SK-N-MC (cell line): ENCODE results near the gene RBBP4.
"Not testable (repeated sequence)": the region's sequence is repeated elsewhere in the genome, so short reads cannot be mapped to it uniquely, and the experiment has no call there.

Experiments
- DNase-seq: peaks from one replicate; pipeline ENCODE4 v3.0.0-alpha.2; 2011; ENCODE audit warnings: low read depth, low spot score
- H3K27ac ChIP-seq: fragments of 200-600 bp; sonication (generic); 2 replicates; pipeline ENCODE4 v1.5.1; 2016; ENCODE audit warnings: mixed run types
- H3K36me3 ChIP-seq: fragments of 200-600 bp; sonication (generic); 2 replicates; pipeline ENCODE4 v1.6.1; 2017; ENCODE audit warnings: antibody characterized with exemption, low read length, mixed read lengths; ENCODE audit not compliant: insufficient read depth
- H3K4me3 ChIP-seq: fragments of 200-600 bp; sonication (generic); 2 replicates; pipeline ENCODE4 v1.5.1; 2016
- H3K9ac ChIP-seq: fragments of 200-600 bp; sonication (generic); 2 replicates; pipeline ENCODE4 v1.8.0; 2017; ENCODE audit warnings: mixed run types, mixed read lengths; ENCODE audit not compliant: insufficient read length
- H3K9me3 ChIP-seq: fragments of 200-600 bp; sonication (generic); 2 replicates; pipeline ENCODE4 v1.6.1; 2017; ENCODE audit warnings: low read depth, mild to moderate bottlenecking, antibody characterized with exemption, low read length, moderate library complexity, mixed read lengths
- EZH2 ChIP-seq: fragments of 200-600 bp; sonication (generic); IDR thresholded peaks from one replicate; pipeline ENCODE4 v1.6.1; 2017; ENCODE audit warnings: antibody characterized with exemption
- FOXP2 ChIP-seq: optimal IDR thresholded peaks from 2 replicates; pipeline ENCODE3; 2011; ENCODE audit warnings: mild to moderate bottlenecking, moderate library complexity; ENCODE audit not compliant: insufficient read depth; ENCODE audit errors: extremely low read length, control extremely low read depth
- POLR2AphosphoS5 ChIP-seq: IDR thresholded peaks from 2 replicates; pipeline ENCODE4 v1.6.1; 2012; ENCODE audit warnings: mild to moderate bottlenecking, low read depth, low read length, borderline replicate concordance

RBBP4 gene

GRCh38 chr1:32695098-32695904 is 44.3 kb downstream of the RBBP4 start:
- no peak overlapping the region for H3K9ac ChIP-seq
- no peak overlapping the region for H3K27ac ChIP-seq
- no peak for TF ChIP-seq POLR2AphosphoS5
- TF ChIP-seq FOXP2: no peak
- no peak for DNase-seq
- no peaks in the 10 kb centered on the region for H3K9me3 ChIP-seq
- no peak overlapping the region for H3K4me3 ChIP-seq
- H3K36me3 ChIP-seq: no peaks in the 10 kb centered on the region

DNA sequence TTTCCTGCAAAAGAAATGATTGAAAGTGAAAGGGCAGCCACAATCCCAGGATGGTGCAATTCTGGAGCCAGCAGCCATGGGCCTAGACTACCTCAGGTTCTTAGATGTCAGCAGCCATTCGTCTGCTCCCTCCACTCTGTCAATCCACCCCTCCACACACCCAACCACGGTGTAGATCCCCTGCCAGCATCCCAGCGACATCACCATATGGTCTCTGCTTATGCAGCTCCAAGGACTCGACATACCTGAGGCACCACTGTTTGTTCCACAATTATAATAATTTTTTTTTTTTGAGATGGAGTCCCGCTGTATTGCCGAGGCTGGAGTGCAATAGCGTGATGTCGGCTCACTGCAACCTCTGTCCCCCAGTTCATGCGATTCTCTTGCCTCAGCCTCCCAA is 45.0 kb downstream of the RBBP4 start:
- Histone ChIP-seq H3K27ac (no peak overlapping the region), H3K9ac (no peak overlapping the region), H3K4me3 (no peak overlapping the region), H3K36me3 (no peaks in the 10 kb centered on the region), H3K9me3 (no peaks in the 10 kb centered on the region)
- DNase-seq: no peak
- no peak for TF ChIP-seq EZH2
- no peak for TF ChIP-seq FOXP2
- no peak for TF ChIP-seq POLR2AphosphoS5

- H3K36me3 ChIP-seq, H3K4me3 ChIP-seq, DNase-seq, H3K27ac ChIP-seq, H3K9me3 ChIP-seq, H3K9ac ChIP-seq: not testable (repeated sequence)
Observed at GRCh38 chr1:32696996-32697395, 46.0 kb downstream of the RBBP4 start.

DNA sequence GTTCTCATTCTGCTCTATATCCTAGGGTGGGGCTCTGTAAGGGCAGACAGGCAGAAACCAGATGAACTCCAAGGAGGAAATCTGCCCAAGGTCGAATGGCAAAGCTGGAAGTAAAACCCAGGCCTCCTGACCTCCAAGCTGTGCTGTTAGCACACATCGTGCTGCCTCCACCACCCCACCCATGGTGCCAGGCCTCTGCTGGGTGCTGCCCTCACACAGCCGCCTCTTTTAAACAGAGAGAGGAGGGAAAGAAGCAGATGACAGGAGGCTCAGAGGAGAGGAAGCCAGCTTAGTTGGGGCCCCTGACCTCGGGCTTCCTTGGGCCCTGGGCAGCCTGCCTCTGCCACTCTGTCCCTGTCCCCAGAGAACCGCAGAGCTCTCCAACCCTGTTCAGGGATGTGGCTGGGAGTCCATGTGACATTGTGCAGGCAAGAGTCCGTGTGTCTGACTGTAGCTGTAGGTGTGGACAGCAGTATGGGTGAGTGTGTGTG is 50.5 kb downstream of the RBBP4 start:
- no peaks in the 10 kb centered on the region for H3K36me3 ChIP-seq
- no peaks in the 10 kb centered on the region for H3K9me3 ChIP-seq
- DNase-seq: no peak
- no peak overlapping the region for H3K27ac ChIP-seq
- no peak overlapping the region for H3K4me3 ChIP-seq
- TF ChIP-seq POLR2AphosphoS5 (no peak), EZH2 (no peak)
- no peak overlapping the region for H3K9ac ChIP-seq

DNA sequence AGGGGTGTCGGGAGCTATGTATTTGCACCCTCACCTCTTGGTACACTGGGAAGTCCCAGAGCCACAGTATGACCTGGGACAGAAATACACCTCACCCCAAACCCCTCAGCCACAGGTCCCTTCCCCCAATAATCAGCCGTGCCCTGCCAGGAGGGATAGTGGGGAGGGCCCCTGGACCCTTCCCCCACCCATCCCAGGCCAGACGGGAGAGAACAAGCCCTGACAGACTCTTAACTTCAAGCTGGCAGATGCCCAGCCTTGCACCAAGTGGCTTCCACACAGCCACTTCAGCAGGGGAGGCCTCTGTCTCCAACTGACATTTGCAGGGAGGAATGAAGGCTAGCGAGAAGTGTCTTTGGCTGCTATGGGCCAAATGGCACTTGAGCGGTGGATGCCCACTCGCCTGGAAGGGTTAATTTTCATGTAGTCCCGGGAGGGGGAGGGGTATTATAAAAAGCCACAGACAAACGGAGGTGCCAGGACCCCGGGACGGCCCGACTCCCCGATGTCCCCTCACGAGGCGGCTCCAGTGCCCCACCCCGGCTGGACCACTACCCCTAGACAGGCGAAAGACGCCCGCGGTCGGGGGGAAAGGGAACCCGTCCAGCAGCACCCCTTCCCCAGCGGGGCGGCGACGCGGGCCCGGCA is 51.1 kb downstream of the RBBP4 start:
- H3K4me3 ChIP-seq: no peak overlapping the region
- TF ChIP-seq POLR2AphosphoS5 (no peak), FOXP2 (no peak), EZH2 (no peak)
- no peak for DNase-seq
- no peaks in the 10 kb centered on the region for H3K9me3 ChIP-seq
- H3K36me3 ChIP-seq: no peaks in the 10 kb centered on the region
- no peak overlapping the region for H3K9ac ChIP-seq
- H3K27ac ChIP-seq: no peak overlapping the region

GRCh38 chr1:32702599-32703478 is 51.8 kb downstream of the RBBP4 start, which contains the start of gene SYNC:
Gene SYNC (minus strand): TSS chr1:32702770. CDS start chr1:32702660, 110 bp downstream.
- Histone ChIP-seq H3K27ac (peak within 1 kb of the TSS; percentile 57), H3K4me3 (peak within 1 kb of the TSS; percentile 4; the same call in 1 of the 2 replicates), H3K36me3 (no peaks in the 10 kb centered on the region), H3K9ac (peak within 1 kb of the TSS; percentile 55), H3K9me3 (no peaks in the 10 kb centered on the region)
- DNase-seq: no peak
- TF ChIP-seq EZH2 (no peak), POLR2AphosphoS5 (no peak), FOXP2 (no peak)

DNA sequence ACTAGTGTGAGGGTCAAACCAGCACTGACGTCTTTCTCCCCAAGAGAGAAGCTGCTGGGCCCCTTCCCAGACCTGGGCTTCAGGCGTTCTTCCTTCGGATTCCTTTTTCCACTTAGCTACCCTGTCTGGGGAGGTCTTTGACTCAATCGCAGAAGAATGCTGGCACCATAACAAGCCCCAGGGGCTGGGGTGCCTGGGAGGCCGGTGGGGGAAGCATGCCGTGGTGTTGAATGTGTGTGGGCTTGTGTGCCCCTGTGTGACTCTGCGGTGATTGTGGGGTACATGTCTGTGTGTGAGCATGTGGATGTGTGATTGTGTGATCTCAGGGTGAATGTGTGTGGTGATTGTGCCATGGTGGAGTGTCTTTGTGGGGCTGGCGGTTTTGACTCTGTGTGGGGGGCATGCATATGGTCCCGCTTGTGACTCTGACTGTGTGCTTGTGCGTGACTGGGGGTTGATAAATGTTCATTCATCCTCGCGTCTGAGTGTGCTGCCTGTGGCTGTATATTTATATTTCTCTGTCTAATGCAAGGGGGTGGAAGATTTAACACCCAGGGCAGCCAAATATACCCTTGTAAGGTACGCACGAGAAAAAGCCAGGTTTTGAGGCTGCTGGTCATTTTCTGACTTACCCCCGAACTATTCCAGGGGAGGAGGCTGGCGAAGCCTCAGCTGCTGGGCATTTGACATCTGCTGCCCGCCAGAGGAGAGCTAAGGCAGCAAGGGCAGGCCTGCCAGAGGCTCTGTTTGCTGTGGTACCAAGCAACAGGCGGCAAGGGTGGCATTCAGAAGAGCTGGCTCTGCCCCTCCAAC is 52.7 kb downstream of the RBBP4 start:
- TF ChIP-seq EZH2 (no peak), POLR2AphosphoS5 (no peak), FOXP2 (no peak)
- Histone ChIP-seq H3K27ac (peak overlapping the region; percentile 57), H3K36me3 (no peaks in the 10 kb centered on the region), H3K9ac (peak overlapping the region; percentile 55), H3K4me3 (peak overlapping the region; percentile 4; the same call in 1 of the 2 replicates), H3K9me3 (no peaks in the 10 kb centered on the region)
- no peak for DNase-seq
